KBM-7 (cell line): Measurements from ENCODE around the gene CD40.

Experiments
- DNase-seq: peaks from one replicate; pipeline ENCODE4 v3.0.0-alpha.2; 2015
- in situ Hi-C: fragments of 300-500 bp; cut with MboI; formaldehyde crosslinking; loops from 2 replicates; pipeline ENCODE4 v1.14.3; 2020; ENCODE audit warnings: low sequenced_read_pairs, low pct_unique_long_range_greater_than_20kb, mixed read lengths

Gene CD40

GRCh38 chr20:46159101-46159897 is 41.2 kb downstream of the CD40 start:
- in situ Hi-C loops: no loop called here

GRCh38 chr20:46160661-46161060 is 42.5 kb downstream of the CD40 start:
- no peak for DNase-seq
- in situ Hi-C loops: no loop called here

More at GRCh38 chr20:46159101-46159897, 41.2 kb downstream of the CD40 start:
- DNase-seq: no peak

- no peak for DNase-seq
Observed at GRCh38 chr20:46161921-46162320, 43.8 kb downstream of the CD40 start.

GRCh38 chr20:46164254-46164653 is 46.1 kb downstream of the CD40 start:
- in situ Hi-C loops: no loop called here
- DNase-seq: no peak

More at GRCh38 chr20:46161921-46162320, 43.8 kb downstream of the CD40 start:
- in situ Hi-C loops: no loop called here

GRCh38 chr20:46167080-46167479 is 49.0 kb downstream of the CD40 start:
- in situ Hi-C loops: no loop called here
- no peak for DNase-seq

- in situ Hi-C loops: no loop called here
- DNase-seq: no peak
Observed at GRCh38 chr20:46168438-46168837, 50.3 kb downstream of the CD40 start.

GRCh38 chr20:46169245-46170171 is 51.4 kb downstream of the CD40 start:
- in situ Hi-C loops: no loop called here
- DNase-seq: no peak

- no peak for DNase-seq
- in situ Hi-C loops: no loop called here
Observed at GRCh38 chr20:46171476-46171875, 53.4 kb downstream of the CD40 start.

GRCh38 chr20:46171909-46172308 is 53.8 kb downstream of the CD40 start:
- peak; percentile 4 for DNase-seq
- in situ Hi-C loops: no loop called here

- in situ Hi-C loops: no loop called here
- DNase-seq: no peak
Observed at GRCh38 chr20:46172455-46172854, 54.3 kb downstream of the CD40 start.

- in situ Hi-C loops: no loop called here
Observed at GRCh38 chr20:46172961-46173536, 54.9 kb downstream of the CD40 start.

GRCh38 chr20:46173652-46174468 is 55.7 kb downstream of the CD40 start:
- in situ Hi-C loops: no loop called here
- DNase-seq: no peak

More at GRCh38 chr20:46172961-46173536, 54.9 kb downstream of the CD40 start:
- DNase-seq: no peak

GRCh38 chr20:46174469-46175126 is 56.5 kb downstream of the CD40 start:
- peak; percentile 44 for DNase-seq

GRCh38 chr20:46175127-46175494 is 57.0 kb downstream of the CD40 start:
- in situ Hi-C loops: no loop called here
- DNase-seq: no peak

More at GRCh38 chr20:46174469-46175126, 56.5 kb downstream of the CD40 start:
- in situ Hi-C loops: no loop called here

- no peak for DNase-seq
- in situ Hi-C loops: no loop called here
Observed at GRCh38 chr20:46176739-46177378, 58.7 kb downstream of the CD40 start.

GRCh38 chr20:46177768-46178167 is 59.7 kb downstream of the CD40 start:
- in situ Hi-C loops: no loop called here
- no peak for DNase-seq

- in situ Hi-C loops: no loop called here
- no peak for DNase-seq
Observed at GRCh38 chr20:46178891-46179290, 60.8 kb downstream of the CD40 start.
